HL-60 (cell line): Measurements from ENCODE around the gene CFAP161.

ENCODE experiments used
- DNase-seq, 2 experiments: peaks; one replicate each; pipeline ENCODE4 v3.0.0-alpha.2; 2010 to 2020; ENCODE audit warnings: low read depth in 1 of 2, low spot score in 1 of 2
- H3K27ac ChIP-seq: fragments of 250-450 bp; sonication (Bioruptor Pico); replicated peaks from 2 replicates; pipeline ENCODE4 v1.5.1; 2020; ENCODE audit warnings: mild to moderate bottlenecking, moderate library complexity
- H3K27me3 ChIP-seq: fragments of 250-450 bp; sonication (Bioruptor Pico); 2 replicates; pipeline ENCODE4 v1.5.1; 2021; ENCODE audit warnings: mild to moderate bottlenecking, moderate library complexity; ENCODE audit not compliant: insufficient read depth, poor library complexity, severe bottlenecking
- H3K4me3 ChIP-seq: replicated peaks from 2 replicates; pipeline ENCODE4 v1.5.1; 2011; ENCODE audit warnings: mild to moderate bottlenecking, control low read depth, low read length; ENCODE audit not compliant: insufficient read depth
- GABPA ChIP-seq: IDR thresholded peaks from 2 replicates; pipeline ENCODE4 v1.6.1; 2012; ENCODE audit warnings: low read depth
- POLR2AphosphoS5 ChIP-seq: IDR thresholded peaks from 2 replicates; pipeline ENCODE4 v1.6.1; 2012; ENCODE audit warnings: low read depth
- SPI1 ChIP-seq: IDR thresholded peaks from 2 replicates; pipeline ENCODE4 v1.6.1; 2012; ENCODE audit warnings: low read depth, mild to moderate bottlenecking, borderline replicate concordance
- TF ChIP-seq, protein P1 (sequence below): IDR thresholded peaks from one replicate; pipeline ENCODE4 v1.5.1; 2011; ENCODE audit warnings: low read length, control low read depth, inconsistent platforms; ENCODE audit not compliant: insufficient read depth
- TF ChIP-seq, protein P2 (sequence below): IDR thresholded peaks from 2 replicates; pipeline ENCODE4 v1.6.1; 2012; ENCODE audit warnings: low read depth; ENCODE audit not compliant: insufficient replicate concordance

CFAP161 gene

DNA sequence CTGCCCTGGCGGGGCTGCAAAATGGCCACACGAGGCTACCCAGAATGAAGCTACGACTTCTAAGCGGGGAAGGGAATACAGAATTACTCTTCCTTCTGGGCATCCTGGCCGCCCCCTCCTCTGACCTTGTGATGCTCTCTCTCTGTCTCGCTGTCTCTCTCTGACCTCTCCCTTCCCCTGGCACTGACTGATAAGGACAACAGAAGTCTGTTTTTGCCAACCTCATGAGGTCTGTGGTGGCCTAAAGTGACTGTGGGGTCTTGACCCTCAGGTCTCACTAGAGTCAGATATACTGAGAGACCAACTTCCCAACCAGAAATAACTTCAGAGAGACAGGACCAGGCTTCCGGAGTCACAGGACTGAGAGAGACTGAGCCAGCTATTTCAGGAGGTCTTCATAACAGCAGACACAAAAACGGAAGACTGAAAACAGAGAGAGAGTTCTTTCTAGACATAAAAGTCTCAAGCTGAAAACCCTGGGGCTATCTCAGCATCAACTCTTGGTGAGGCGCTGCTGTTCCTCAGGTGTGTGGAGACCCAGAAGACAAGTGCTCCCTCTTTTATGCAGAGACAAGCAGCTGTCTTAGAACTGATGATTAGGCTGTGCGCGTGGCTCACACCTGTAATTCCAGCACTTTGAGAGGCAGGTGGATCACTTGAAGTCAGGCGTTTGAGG is 38.2 kb upstream of the CFAP161 start:
- TF ChIP-seq, protein P1, sequence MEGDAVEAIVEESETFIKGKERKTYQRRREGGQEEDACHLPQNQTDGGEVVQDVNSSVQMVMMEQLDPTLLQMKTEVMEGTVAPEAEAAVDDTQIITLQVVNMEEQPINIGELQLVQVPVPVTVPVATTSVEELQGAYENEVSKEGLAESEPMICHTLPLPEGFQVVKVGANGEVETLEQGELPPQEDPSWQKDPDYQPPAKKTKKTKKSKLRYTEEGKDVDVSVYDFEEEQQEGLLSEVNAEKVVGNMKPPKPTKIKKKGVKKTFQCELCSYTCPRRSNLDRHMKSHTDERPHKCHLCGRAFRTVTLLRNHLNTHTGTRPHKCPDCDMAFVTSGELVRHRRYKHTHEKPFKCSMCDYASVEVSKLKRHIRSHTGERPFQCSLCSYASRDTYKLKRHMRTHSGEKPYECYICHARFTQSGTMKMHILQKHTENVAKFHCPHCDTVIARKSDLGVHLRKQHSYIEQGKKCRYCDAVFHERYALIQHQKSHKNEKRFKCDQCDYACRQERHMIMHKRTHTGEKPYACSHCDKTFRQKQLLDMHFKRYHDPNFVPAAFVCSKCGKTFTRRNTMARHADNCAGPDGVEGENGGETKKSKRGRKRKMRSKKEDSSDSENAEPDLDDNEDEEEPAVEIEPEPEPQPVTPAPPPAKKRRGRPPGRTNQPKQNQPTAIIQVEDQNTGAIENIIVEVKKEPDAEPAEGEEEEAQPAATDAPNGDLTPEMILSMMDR, result no peak
- TF ChIP-seq POLR2AphosphoS5 (no peak), GABPA (no peak)
- TF ChIP-seq, protein P2, sequence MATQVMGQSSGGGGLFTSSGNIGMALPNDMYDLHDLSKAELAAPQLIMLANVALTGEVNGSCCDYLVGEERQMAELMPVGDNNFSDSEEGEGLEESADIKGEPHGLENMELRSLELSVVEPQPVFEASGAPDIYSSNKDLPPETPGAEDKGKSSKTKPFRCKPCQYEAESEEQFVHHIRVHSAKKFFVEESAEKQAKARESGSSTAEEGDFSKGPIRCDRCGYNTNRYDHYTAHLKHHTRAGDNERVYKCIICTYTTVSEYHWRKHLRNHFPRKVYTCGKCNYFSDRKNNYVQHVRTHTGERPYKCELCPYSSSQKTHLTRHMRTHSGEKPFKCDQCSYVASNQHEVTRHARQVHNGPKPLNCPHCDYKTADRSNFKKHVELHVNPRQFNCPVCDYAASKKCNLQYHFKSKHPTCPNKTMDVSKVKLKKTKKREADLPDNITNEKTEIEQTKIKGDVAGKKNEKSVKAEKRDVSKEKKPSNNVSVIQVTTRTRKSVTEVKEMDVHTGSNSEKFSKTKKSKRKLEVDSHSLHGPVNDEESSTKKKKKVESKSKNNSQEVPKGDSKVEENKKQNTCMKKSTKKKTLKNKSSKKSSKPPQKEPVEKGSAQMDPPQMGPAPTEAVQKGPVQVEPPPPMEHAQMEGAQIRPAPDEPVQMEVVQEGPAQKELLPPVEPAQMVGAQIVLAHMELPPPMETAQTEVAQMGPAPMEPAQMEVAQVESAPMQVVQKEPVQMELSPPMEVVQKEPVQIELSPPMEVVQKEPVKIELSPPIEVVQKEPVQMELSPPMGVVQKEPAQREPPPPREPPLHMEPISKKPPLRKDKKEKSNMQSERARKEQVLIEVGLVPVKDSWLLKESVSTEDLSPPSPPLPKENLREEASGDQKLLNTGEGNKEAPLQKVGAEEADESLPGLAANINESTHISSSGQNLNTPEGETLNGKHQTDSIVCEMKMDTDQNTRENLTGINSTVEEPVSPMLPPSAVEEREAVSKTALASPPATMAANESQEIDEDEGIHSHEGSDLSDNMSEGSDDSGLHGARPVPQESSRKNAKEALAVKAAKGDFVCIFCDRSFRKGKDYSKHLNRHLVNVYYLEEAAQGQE, result no peak
- H3K27ac ChIP-seq, result no peak overlapping the region
- DNase-seq, result no peak

DNA sequence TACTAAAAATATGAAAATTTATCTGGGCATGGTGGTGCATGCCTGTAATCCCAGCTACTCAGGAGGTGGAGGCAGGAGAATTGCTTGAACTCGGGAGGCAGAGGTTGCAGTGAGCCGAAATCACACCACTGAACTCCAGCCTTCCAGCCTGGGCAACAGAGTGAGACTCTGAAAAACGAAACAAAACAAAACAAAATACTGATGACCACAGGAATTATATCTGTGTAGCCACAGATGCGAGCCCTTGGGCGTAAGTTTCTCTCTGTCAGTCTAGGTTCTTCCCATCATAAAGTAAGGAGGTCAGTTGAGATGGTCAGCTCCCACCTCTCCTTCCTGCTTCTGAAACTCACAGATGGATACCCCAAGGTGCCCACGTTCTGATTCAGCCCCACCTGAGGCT is 37.7 kb upstream of the CFAP161 start:
- Histone ChIP-seq H3K27me3 (peaks cover 11% of the 10 kb centered on the region), H3K27ac (no peak overlapping the region), H3K4me3 (no peak overlapping the region)
- DNase-seq, result no peak
- TF ChIP-seq SPI1, result no peak
- TF ChIP-seq POLR2AphosphoS5, result no peak
- TF ChIP-seq, protein P1, result no peak
- TF ChIP-seq, protein P2, result no peak
- TF ChIP-seq GABPA, result no peak

More for the DNA sequence above, 38.2 kb upstream of the CFAP161 start:
- no peak overlapping the region for H3K4me3 ChIP-seq
- peaks cover 11% of the 10 kb centered on the region for H3K27me3 ChIP-seq

DNA sequence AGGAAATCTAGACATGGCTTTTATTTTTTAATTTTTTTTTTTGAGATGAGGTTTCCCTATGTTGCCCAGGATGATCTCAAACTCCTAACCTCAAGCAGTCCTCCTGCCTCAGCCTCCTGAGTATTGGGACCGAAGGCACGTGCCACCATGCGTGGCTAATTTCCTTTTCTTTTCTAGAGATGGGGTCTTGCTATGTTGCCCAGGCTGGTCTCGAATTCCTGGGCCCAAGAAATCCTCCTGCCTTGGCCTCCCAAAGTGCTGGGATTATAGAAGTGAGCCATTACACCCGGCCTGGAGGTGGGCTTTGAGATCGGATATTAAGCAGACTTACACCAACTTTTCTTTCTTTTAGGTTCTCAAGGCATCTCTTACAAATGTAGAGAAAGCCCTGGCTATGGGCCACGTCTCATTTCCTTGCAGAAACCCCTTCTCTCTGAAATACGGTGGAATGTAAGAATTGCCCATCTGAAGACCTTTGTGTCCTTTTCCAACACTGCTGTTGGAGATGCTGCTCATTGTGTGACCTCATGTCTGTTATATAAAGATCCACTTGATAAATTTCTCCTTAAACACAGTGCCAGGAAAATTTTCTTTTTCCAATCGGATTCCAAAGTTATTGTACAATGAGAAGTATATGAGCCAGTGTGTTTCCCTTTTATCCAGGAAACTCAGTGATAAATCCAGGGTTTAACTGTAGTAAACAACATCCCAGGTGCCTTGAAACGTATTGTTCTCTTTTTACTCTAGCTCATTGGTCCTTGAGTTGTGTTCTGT is 36.8 kb upstream of the CFAP161 start:
- peaks cover 11% of the 10 kb centered on the region for H3K27me3 ChIP-seq
- no peak overlapping the region for H3K27ac ChIP-seq
- H3K4me3 ChIP-seq, result no peak overlapping the region
- no peak for DNase-seq
- no peak for TF ChIP-seq GABPA

DNA sequence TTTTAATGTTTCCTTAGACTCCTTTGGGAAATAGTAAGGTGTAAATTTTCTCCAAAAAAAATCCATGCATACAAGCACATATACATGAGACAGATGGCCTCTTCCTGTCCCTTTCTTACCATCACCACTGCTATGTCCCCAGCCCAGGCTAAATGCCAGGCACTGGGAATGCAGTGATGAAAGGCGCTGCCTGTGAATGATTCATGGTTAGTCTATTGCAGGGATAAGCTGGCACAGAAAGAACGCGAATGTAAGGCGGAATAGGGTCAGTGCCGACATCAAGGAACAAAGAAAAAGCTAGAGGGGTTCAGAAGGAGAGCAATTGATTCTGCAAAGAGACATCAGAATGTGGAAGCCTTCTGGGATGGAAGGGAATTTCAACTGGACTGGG is 36.2 kb upstream of the CFAP161 start:
- TF ChIP-seq SPI1 (no peak), POLR2AphosphoS5 (no peak), GABPA (no peak)
- TF ChIP-seq, protein P2, result no peak
- TF ChIP-seq, protein P1, result no peak
- Histone ChIP-seq H3K27ac (no peak overlapping the region), H3K4me3 (no peak overlapping the region), H3K27me3 (peaks cover 10% of the 10 kb centered on the region)
- no peak for DNase-seq
